CD4-positive, CD25-positive, alpha-beta regulatory T cell (primary cell): ENCODE data around the gene SUCLG2. TPM values are rescaled to one million over a fixed set of nuclear protein-coding genes. Genes with fewer than 3 reads are reported as not detected.

ENCODE experiments used
- ATAC-seq, 2 donors: fragments of 150-1000 bp; cut with Tn5 transposase; one replicate each; pipeline ENCODE4 v1.10.0; 2021; ENCODE audit warnings: low read depth in 2 of 2, moderate number of reproducible peaks in 2 of 2, moderate library complexity in 1 of 2
- DNase-seq, 3 donors: peaks; one replicate each; pipeline versions ENCODE4 v3.0.0 to v3.0.0-alpha.2; 2012 to 2022; ENCODE audit warnings: mixed read lengths in 1 of 3
- H3K27ac ChIP-seq: one replicate; pipeline ENCODE4 v1.7.0; 2013; ENCODE audit warnings: mild to moderate bottlenecking, low read length; ENCODE audit not compliant: insufficient read depth, poor library complexity, severe bottlenecking
- H3K27me3 ChIP-seq: one replicate; pipeline ENCODE4 v1.7.0; 2013; ENCODE audit warnings: low read length; ENCODE audit not compliant: control insufficient read depth, insufficient read depth
- H3K36me3 ChIP-seq: one replicate; pipeline ENCODE4 v1.7.0; 2013; ENCODE audit warnings: mild to moderate bottlenecking, low read length, moderate library complexity; ENCODE audit not compliant: control insufficient read depth, insufficient read depth
- H3K4me1 ChIP-seq: 2 replicates; pipeline ENCODE4 v1.7.0; 2013; ENCODE audit warnings: mild to moderate bottlenecking, low read length; ENCODE audit not compliant: insufficient read depth, control insufficient read depth, poor library complexity, severe bottlenecking
- H3K4me3 ChIP-seq: one replicate; pipeline ENCODE4 v1.7.0; 2013; ENCODE audit warnings: low read depth, mild to moderate bottlenecking, low read length, moderate library complexity
- H3K9me3 ChIP-seq, 2 experiments: 1 replicate in 1 of 2; 2 replicates in 1 of 2; pipeline ENCODE4 v1.7.0; 2013; ENCODE audit warnings: low read length in 2 of 2, mild to moderate bottlenecking in 1 of 2, moderate library complexity in 1 of 2; ENCODE audit not compliant: control insufficient read depth in 2 of 2
- H3K27ac Mint-ChIP-seq, 3 donors: one replicate each; pipeline ENCODE4 v1.8.0; 2020 to 2022; ENCODE audit warnings: mild to moderate bottlenecking in 3 of 3, mixed read lengths in 3 of 3, moderate library complexity in 2 of 3
- H3K27me3 Mint-ChIP-seq: one replicate; pipeline ENCODE4 v1.8.0; 2022; ENCODE audit warnings: mild to moderate bottlenecking, mixed read lengths
- H3K36me3 Mint-ChIP-seq: one replicate; pipeline ENCODE4 v1.8.0; 2020; ENCODE audit warnings: mixed read lengths
- H3K4me1 Mint-ChIP-seq, 4 donors: one replicate each; pipeline ENCODE4 v1.8.0; 2020 to 2022; ENCODE audit warnings: mixed read lengths in 4 of 4, mild to moderate bottlenecking in 1 of 4
- H3K4me3 Mint-ChIP-seq, 4 donors: one replicate each; pipeline ENCODE4 v1.8.0; 2020 to 2022; ENCODE audit warnings: mild to moderate bottlenecking in 4 of 4, mixed read lengths in 4 of 4, moderate library complexity in 3 of 4
- H3K9me3 Mint-ChIP-seq, 7 donors: one replicate each; pipeline ENCODE4 v1.8.0; 2020 to 2022; ENCODE audit warnings: mixed read lengths in 7 of 7, mild to moderate bottlenecking in 3 of 7, moderate library complexity in 2 of 7
- polyA plus RNA-seq, 4 donors: library from polyadenylated mRNA; unstranded; fragments of 300-500 nt; fragmentation: Illumina TruSeq; gene quantifications; one replicate each; pipeline ENCODE4 v1.2.3, GENCODE V29; 2021
- total RNA-seq: library from RNA; stranded (reverse); gene quantifications from one replicate; pipeline ENCODE4 v1.2.3, GENCODE V29; 2022

SUCLG2 gene
- total and polyA plus RNA-seq, 5 donors from 2014 or later, result 53.6 to 75.0 (median 67.6) TPM

- H3K27me3 ChIP-seq, result no peaks in the 10 kb centered on the region
- no peak overlapping the region for H3K27ac ChIP-seq
- H3K9me3 ChIP-seq, result no peaks in the 10 kb centered on the region
- no peak overlapping the region for H3K4me3 ChIP-seq
- ATAC-seq (no peak), DNase-seq (no peak)
- H3K27ac Mint-ChIP-seq, result no peak overlapping the region
- H3K4me1 Mint-ChIP-seq, result peaks cover 4 to 12% (median 8%) of the 10 kb centered on the region in 4 donors
- H3K27me3 Mint-ChIP-seq, result no peaks in the 10 kb centered on the region
- no peaks in the 10 kb centered on the region for H3K4me1 ChIP-seq
- H3K36me3 Mint-ChIP-seq, result peaks cover 36% of the 10 kb centered on the region
- H3K9me3 Mint-ChIP-seq, result peaks cover 0 to 2% (median 0%) of the 10 kb centered on the region in 7 donors
- H3K36me3 ChIP-seq, result peaks cover 25% of the 10 kb centered on the region
- no peak overlapping the region for H3K4me3 Mint-ChIP-seq
Observed at GRCh38 chr3:67386451-67386850, 268.0 kb downstream of the SUCLG2 start.

GRCh38 chr3:67384760-67385397 is 269.5 kb downstream of the SUCLG2 start:
- Histone ChIP-seq H3K9me3 (no peaks in the 10 kb centered on the region), H3K36me3 (peaks cover 18% of the 10 kb centered on the region), H3K4me1 (no peaks in the 10 kb centered on the region), H3K27ac (no peak overlapping the region), H3K27me3 (no peaks in the 10 kb centered on the region), H3K4me3 (no peak overlapping the region)
- peaks cover 4 to 10% (median 6%) of the 10 kb centered on the region in 4 donors for H3K4me1 Mint-ChIP-seq
- DNase-seq (peak in 2 of 3 donors; percentile 14 to 50), ATAC-seq (peak in 1 of 2 donors; percentile 31)
- peak overlapping the region; percentile 0 to 85 (median 20) for H3K27ac Mint-ChIP-seq
- peaks cover 29% of the 10 kb centered on the region for H3K36me3 Mint-ChIP-seq
- H3K9me3 Mint-ChIP-seq, result peaks cover 0 to 2% (median 0%) of the 10 kb centered on the region in 7 donors
- no peaks in the 10 kb centered on the region for H3K27me3 Mint-ChIP-seq
- H3K4me3 Mint-ChIP-seq, result no peak overlapping the region

GRCh38 chr3:67384016-67384415 is 270.4 kb downstream of the SUCLG2 start:
- H3K4me1 ChIP-seq, result no peaks in the 10 kb centered on the region
- peaks cover 0 to 2% (median 0%) of the 10 kb centered on the region in 7 donors for H3K9me3 Mint-ChIP-seq
- H3K27me3 ChIP-seq, result no peaks in the 10 kb centered on the region
- DNase-seq (no peak), ATAC-seq (no peak)
- no peaks in the 10 kb centered on the region for H3K27me3 Mint-ChIP-seq
- H3K9me3 ChIP-seq, result no peaks in the 10 kb centered on the region
- H3K4me3 ChIP-seq, result no peak overlapping the region
- H3K4me1 Mint-ChIP-seq, result peaks cover 4 to 12% (median 6%) of the 10 kb centered on the region in 4 donors
- peaks cover 23% of the 10 kb centered on the region for H3K36me3 ChIP-seq
- no peak overlapping the region for H3K27ac ChIP-seq
- peak overlapping the region in 2 of 3 donors; percentile 44 to 85 for H3K27ac Mint-ChIP-seq
- H3K36me3 Mint-ChIP-seq, result peaks cover 29% of the 10 kb centered on the region
- H3K4me3 Mint-ChIP-seq, result no peak overlapping the region

DNA sequence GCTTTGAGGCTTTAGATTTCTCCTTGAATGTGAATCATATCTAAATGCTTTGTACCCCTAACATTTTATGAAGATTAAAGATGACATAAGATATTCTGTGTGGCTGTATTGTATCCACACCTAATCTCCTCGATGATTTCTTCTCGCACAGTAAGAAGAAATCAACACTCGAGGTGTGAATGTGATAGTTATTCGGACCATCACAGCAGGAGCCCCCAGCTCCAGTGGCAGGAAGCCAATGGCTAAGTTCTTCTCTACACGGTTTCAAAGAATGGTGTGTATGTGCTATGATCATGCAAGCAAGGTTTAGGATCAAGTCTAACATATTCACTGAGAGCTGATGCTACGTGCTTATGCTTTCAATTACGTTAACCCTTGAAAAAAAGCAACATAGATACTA is 271.0 kb downstream of the SUCLG2 start:
- Histone ChIP-seq H3K4me1 (no peaks in the 10 kb centered on the region), H3K36me3 (peaks cover 24% of the 10 kb centered on the region), H3K9me3 (no peaks in the 10 kb centered on the region), H3K4me3 (no peak overlapping the region), H3K27ac (no peak overlapping the region), H3K27me3 (no peaks in the 10 kb centered on the region)
- Mint-ChIP-seq H3K4me1 (peaks cover 0 to 11% (median 3%) of the 10 kb centered on the region in 4 donors), H3K27me3 (no peaks in the 10 kb centered on the region), H3K36me3 (peaks cover 27% of the 10 kb centered on the region), H3K27ac (peak overlapping the region in 2 of 3 donors; percentile 23 to 46), H3K9me3 (peaks cover 0 to 2% (median 0%) of the 10 kb centered on the region in 7 donors), H3K4me3 (no peak overlapping the region)
- no peak for ATAC-seq
- DNase-seq, result no peak

DNA sequence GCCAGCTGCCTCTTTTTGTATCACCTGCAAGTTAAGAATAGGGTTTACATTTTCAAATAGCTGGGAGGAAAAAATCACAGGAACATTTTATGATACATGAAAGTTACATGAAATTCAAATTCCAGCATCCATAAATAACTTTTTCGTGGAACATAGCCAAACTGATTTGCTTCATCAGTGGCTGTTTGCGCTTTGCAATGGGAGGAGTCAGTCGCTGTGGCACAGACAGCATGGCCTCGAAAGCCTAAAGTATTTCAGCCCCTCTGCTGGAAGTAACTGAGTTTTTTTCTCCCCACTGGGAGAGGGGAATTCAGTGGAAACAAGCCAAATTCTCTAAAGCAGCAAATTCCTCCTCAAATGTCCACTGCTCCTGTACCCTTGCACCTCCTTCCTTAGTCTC is 271.9 kb downstream of the SUCLG2 start:
- peaks cover 27% of the 10 kb centered on the region for H3K36me3 Mint-ChIP-seq
- H3K27ac ChIP-seq, result no peak overlapping the region

DNA sequence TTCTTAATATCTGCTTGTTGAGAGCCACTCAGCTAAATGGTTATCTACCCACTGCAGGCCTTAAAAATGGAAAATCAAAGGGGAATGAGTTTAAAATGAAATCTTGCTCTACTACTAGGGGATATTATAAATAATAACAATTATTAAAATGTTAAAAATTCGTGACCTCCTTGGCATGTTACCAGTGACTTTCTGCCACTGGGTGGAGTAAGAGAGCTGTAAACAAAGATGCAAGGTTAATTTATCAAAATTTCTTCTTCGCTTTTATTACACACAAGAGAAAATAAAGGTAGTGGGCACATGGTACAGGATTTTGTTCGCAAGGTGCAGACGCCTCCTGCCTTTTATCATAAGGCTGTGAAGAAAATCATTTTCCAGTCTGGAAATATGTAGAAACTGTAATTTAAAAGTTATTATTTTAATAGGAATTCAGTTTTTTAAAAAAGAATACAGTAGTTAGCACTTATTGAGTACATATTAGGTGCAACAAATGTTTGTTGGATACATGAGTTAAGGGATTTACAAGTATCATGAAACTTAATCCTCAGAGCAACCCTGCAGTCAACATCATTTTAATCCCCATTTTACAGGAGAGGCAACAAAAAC is 272.6 kb downstream of the SUCLG2 start:
- Mint-ChIP-seq H3K4me1 (peaks cover 0 to 15% (median 6%) of the 10 kb centered on the region in 4 donors), H3K4me3 (no peak overlapping the region), H3K27me3 (no peaks in the 10 kb centered on the region), H3K36me3 (peaks cover 25% of the 10 kb centered on the region), H3K9me3 (peaks cover 0 to 2% (median 0%) of the 10 kb centered on the region in 7 donors), H3K27ac (peak overlapping the region in 2 of 3 donors; percentile 12 to 44)
- Histone ChIP-seq H3K9me3 (no peaks in the 10 kb centered on the region), H3K4me1 (no peaks in the 10 kb centered on the region), H3K36me3 (peaks cover 16% of the 10 kb centered on the region), H3K4me3 (no peak overlapping the region), H3K27me3 (no peaks in the 10 kb centered on the region), H3K27ac (no peak overlapping the region)
- peak in 2 of 3 donors; percentile 15 to 44 for DNase-seq
- no peak for ATAC-seq

More for the DNA sequence above, 271.9 kb downstream of the SUCLG2 start:
- Mint-ChIP-seq H3K27ac (peak overlapping the region in 1 of 3 donors; percentile 44), H3K4me1 (peaks cover 0 to 11% (median 6%) of the 10 kb centered on the region in 4 donors), H3K4me3 (no peak overlapping the region), H3K27me3 (no peaks in the 10 kb centered on the region), H3K9me3 (peaks cover 0 to 2% (median 0%) of the 10 kb centered on the region in 7 donors)
- DNase-seq (no peak), ATAC-seq (no peak)
- no peak overlapping the region for H3K4me3 ChIP-seq
- H3K36me3 ChIP-seq, result peaks cover 19% of the 10 kb centered on the region
- H3K9me3 ChIP-seq, result no peaks in the 10 kb centered on the region
- no peaks in the 10 kb centered on the region for H3K4me1 ChIP-seq
- H3K27me3 ChIP-seq, result no peaks in the 10 kb centered on the region

- peaks cover 33% of the 10 kb centered on the region for H3K36me3 Mint-ChIP-seq
- H3K4me3 ChIP-seq, result no peak overlapping the region
- no peaks in the 10 kb centered on the region for H3K9me3 ChIP-seq
- ATAC-seq (no peak), DNase-seq (no peak)
- no peaks in the 10 kb centered on the region for H3K27me3 Mint-ChIP-seq
- H3K27ac Mint-ChIP-seq, result no peak overlapping the region
- peaks cover 0 to 2% (median 0%) of the 10 kb centered on the region in 7 donors for H3K9me3 Mint-ChIP-seq
- H3K27ac ChIP-seq, result no peak overlapping the region
- no peak overlapping the region for H3K4me3 Mint-ChIP-seq
- H3K4me1 ChIP-seq, result no peaks in the 10 kb centered on the region
- H3K36me3 ChIP-seq, result peaks cover 19% of the 10 kb centered on the region
- no peaks in the 10 kb centered on the region for H3K27me3 ChIP-seq
- H3K4me1 Mint-ChIP-seq, result peaks cover 0 to 12% (median 6%) of the 10 kb centered on the region in 4 donors
Observed at GRCh38 chr3:67380118-67380517, 274.3 kb downstream of the SUCLG2 start.
